MM.1S (cell line): ENCODE data around the gene NBAS.

ENCODE experiments used
- DNase-seq: peaks from one replicate; pipeline ENCODE4 v3.0.0-alpha.2; 2015
- H2AFZ ChIP-seq: fragments of 300-600 bp; sonication (generic); 2 replicates; pipeline ENCODE4 v1.6.0; 2016; ENCODE audit warnings: antibody characterized with exemption, low read length
- H3F3A ChIP-seq: fragments of 300-600 bp; sonication (generic); 2 replicates; pipeline ENCODE4 v1.6.1; 2016; ENCODE audit warnings: mild to moderate bottlenecking, antibody characterized with exemption, low read length, moderate library complexity, mixed read lengths; ENCODE audit not compliant: insufficient read depth
- H3K27ac ChIP-seq: fragments of 300-600 bp; sonication (generic); 2 replicates; pipeline ENCODE4 v1.5.1; 2016; ENCODE audit warnings: mild to moderate bottlenecking, low read length
- H3K27me3 ChIP-seq: fragments of 300-600 bp; sonication (generic); replicated peaks from 2 replicates; pipeline ENCODE4 v1.6.0; 2016; ENCODE audit warnings: low read length; ENCODE audit not compliant: insufficient read depth
- H3K36me3 ChIP-seq: fragments of 300-600 bp; sonication (generic); replicated peaks from 2 replicates; pipeline ENCODE4 v1.6.1; 2016; ENCODE audit warnings: mild to moderate bottlenecking, low read length, mixed read lengths; ENCODE audit not compliant: insufficient read depth
- H3K4me1 ChIP-seq: fragments of 300-600 bp; sonication (generic); 2 replicates; pipeline ENCODE4 v1.6.1; 2016; ENCODE audit warnings: low read length, mixed read lengths
- H3K4me2 ChIP-seq: fragments of 300-600 bp; sonication (generic); 2 replicates; pipeline ENCODE4 v1.6.0; 2016; ENCODE audit warnings: low read depth, low read length
- H3K4me3 ChIP-seq: fragments of 300-600 bp; sonication (generic); 2 replicates; pipeline ENCODE4 v1.5.1; 2016; ENCODE audit warnings: low read length, mixed read lengths
- H3K79me2 ChIP-seq: fragments of 300-600 bp; sonication (generic); 2 replicates; pipeline ENCODE4 v1.6.1; 2016; ENCODE audit warnings: mixed run types, low read length, mixed read lengths
- H3K9ac ChIP-seq: fragments of 300-600 bp; sonication (generic); 2 replicates; pipeline ENCODE4 v1.6.1; 2016; ENCODE audit warnings: low read length, mixed read lengths
- H3K9me2 ChIP-seq: fragments of 300-600 bp; sonication (generic); replicated peaks from 2 replicates; pipeline ENCODE4 v1.6.1; 2016; ENCODE audit warnings: mild to moderate bottlenecking, low read length, mixed read lengths; ENCODE audit not compliant: insufficient read depth
- H3K9me3 ChIP-seq: fragments of 300-600 bp; sonication (generic); replicated peaks from 2 replicates; pipeline ENCODE4 v1.6.1; 2016; ENCODE audit warnings: mild to moderate bottlenecking, low read length, mixed read lengths; ENCODE audit not compliant: insufficient read depth
- H4K20me1 ChIP-seq: fragments of 300-600 bp; sonication (generic); 2 replicates; pipeline ENCODE4 v1.6.1; 2016; ENCODE audit warnings: mild to moderate bottlenecking, low read length, moderate library complexity, mixed read lengths; ENCODE audit not compliant: insufficient read depth
- EZH2 ChIP-seq: fragments of 300-600 bp; sonication (generic); optimal IDR thresholded peaks from 2 replicates; pipeline ENCODE3; 2017; ENCODE audit warnings: low read depth, mild to moderate bottlenecking, antibody characterized with exemption, low read length, mixed read lengths
- EZH2phosphoT487 ChIP-seq: fragments of 300-600 bp; sonication (generic); IDR thresholded peaks from 2 replicates; pipeline ENCODE4 v1.6.1; 2018; ENCODE audit warnings: antibody characterized with exemption, low read length
- TF ChIP-seq, protein P1 (sequence below): fragments of 300-600 bp; sonication (generic); IDR thresholded peaks from 2 replicates; pipeline ENCODE4 v1.5.1; 2016; ENCODE audit warnings: antibody characterized with exemption, low read length, mixed read lengths

NBAS gene

DNA sequence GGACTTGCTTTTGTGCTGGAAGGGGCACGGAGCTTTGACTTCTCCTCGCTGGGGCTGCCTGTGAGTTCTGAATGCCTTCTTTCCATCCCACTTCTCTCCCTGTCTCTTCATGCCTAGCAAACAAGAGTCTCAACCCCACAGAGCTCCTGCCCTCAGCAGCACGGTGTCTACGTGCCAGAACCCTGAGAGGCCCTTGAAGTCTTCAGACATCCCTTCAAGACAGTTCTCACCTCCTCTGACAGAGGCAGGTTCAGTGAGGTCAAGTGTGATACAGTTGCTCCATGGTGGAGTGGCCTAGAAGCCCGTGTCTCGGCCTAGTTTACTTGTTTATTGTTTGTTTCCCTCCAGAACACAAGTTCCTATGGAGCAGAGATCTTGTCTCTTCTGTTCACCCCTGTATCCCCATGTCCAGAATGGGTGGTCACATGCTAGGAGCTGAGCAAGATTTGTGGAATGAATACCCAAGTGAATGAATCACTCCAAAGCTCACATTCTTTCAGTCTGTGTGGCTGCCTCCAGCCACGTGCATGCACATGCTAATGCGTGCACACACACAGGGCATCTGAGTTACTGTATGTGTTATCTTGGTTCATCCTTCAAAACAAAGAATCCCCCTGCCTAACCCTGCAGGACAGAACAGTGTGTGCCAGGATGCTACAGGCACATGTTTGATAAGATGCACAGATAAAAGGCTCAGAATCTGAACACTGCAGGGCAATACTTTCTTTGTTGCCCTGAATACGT is 391.6 kb downstream of the NBAS start:
- Histone ChIP-seq H3K27ac (no peak overlapping the region), H3K27me3 (no peaks in the 10 kb centered on the region), H2AFZ (no peak overlapping the region), H3K4me1 (no peaks in the 10 kb centered on the region), H3K4me3 (no peak overlapping the region), H4K20me1 (no peaks in the 10 kb centered on the region), H3K4me2 (no peak overlapping the region), H3F3A (no peaks in the 10 kb centered on the region), H3K9ac (no peak overlapping the region), H3K9me2 (no peaks in the 10 kb centered on the region), H3K36me3 (no peaks in the 10 kb centered on the region), H3K9me3 (no peaks in the 10 kb centered on the region), H3K79me2 (no peaks in the 10 kb centered on the region)
- no peak for TF ChIP-seq EZH2phosphoT487
- TF ChIP-seq, protein P1, sequence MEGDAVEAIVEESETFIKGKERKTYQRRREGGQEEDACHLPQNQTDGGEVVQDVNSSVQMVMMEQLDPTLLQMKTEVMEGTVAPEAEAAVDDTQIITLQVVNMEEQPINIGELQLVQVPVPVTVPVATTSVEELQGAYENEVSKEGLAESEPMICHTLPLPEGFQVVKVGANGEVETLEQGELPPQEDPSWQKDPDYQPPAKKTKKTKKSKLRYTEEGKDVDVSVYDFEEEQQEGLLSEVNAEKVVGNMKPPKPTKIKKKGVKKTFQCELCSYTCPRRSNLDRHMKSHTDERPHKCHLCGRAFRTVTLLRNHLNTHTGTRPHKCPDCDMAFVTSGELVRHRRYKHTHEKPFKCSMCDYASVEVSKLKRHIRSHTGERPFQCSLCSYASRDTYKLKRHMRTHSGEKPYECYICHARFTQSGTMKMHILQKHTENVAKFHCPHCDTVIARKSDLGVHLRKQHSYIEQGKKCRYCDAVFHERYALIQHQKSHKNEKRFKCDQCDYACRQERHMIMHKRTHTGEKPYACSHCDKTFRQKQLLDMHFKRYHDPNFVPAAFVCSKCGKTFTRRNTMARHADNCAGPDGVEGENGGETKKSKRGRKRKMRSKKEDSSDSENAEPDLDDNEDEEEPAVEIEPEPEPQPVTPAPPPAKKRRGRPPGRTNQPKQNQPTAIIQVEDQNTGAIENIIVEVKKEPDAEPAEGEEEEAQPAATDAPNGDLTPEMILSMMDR = no peak
- no peak for TF ChIP-seq EZH2
- DNase-seq = no peak

DNA sequence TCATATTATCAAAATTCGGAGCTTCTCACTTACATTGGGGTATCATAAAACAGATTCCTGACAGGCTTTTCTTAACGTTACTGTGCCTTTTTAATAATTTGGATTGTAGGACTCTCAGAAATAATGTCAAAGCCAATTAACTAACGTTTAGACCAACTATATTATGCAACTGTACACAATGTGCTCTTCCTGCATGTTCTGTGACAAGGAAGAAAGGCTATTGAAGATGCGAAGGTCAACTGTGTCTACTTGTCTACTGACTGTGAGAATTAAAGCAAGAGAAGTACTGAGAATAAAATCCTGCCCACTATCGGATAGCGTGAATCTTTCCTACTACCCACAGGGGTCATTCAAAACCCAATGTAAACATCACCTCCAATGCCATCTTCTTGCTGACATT is 393.0 kb downstream of the NBAS start:
- Histone ChIP-seq H3K36me3 (no peaks in the 10 kb centered on the region), H3K79me2 (no peaks in the 10 kb centered on the region), H4K20me1 (no peaks in the 10 kb centered on the region), H3K4me3 (no peak overlapping the region), H3K4me2 (no peak overlapping the region), H3K9ac (no peak overlapping the region), H3K27me3 (no peaks in the 10 kb centered on the region), H3K9me3 (no peaks in the 10 kb centered on the region), H2AFZ (no peak overlapping the region), H3K4me1 (no peaks in the 10 kb centered on the region), H3F3A (no peaks in the 10 kb centered on the region), H3K9me2 (no peaks in the 10 kb centered on the region), H3K27ac (no peak overlapping the region)
- TF ChIP-seq EZH2phosphoT487 (no peak), EZH2 (no peak)
- TF ChIP-seq, protein P1 = no peak
- DNase-seq = no peak

DNA sequence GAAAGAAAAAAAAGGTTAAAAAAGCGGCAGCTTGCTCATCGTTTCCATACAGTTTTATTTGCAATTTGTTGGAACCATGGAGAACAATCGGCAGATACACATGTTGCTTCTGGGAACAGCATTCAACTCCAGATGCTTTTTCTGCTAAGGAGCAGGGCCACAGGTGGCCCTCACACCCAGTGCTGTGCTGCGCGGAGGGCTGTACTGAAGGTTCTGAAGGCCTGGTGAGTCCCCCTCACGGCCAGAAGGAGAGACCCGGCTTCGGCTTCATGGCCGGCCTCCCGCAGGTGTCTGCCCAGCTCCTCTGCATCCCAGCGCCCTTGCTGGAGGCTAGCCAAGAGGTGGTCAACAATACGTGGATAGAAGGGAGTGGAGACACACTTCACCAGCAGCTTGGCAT is 394.3 kb downstream of the NBAS start:
- Histone ChIP-seq H4K20me1 (no peaks in the 10 kb centered on the region), H3K4me3 (no peak overlapping the region), H3K36me3 (no peaks in the 10 kb centered on the region), H3K79me2 (no peaks in the 10 kb centered on the region), H3K9ac (no peak overlapping the region), H2AFZ (no peak overlapping the region), H3K4me2 (no peak overlapping the region), H3K4me1 (no peaks in the 10 kb centered on the region), H3F3A (no peaks in the 10 kb centered on the region), H3K27ac (no peak overlapping the region), H3K9me3 (no peaks in the 10 kb centered on the region), H3K9me2 (no peaks in the 10 kb centered on the region), H3K27me3 (no peaks in the 10 kb centered on the region)
- DNase-seq = no peak
- TF ChIP-seq, protein P1 = no peak
- no peak for TF ChIP-seq EZH2
- no peak for TF ChIP-seq EZH2phosphoT487
